Activated CD8-positive, alpha-beta memory T cell treated with anti-CD3 and anti-CD28 coated beads for 36 hours (primary cell): ENCODE data around the gene LRRC45. TPM values are rescaled to one million over a fixed set of nuclear protein-coding genes. Genes with fewer than 3 reads are reported as not detected.
"Not testable (repeated sequence)": the region's sequence is repeated elsewhere in the genome, so short reads cannot be mapped to it uniquely, and the experiment has no call there.

ENCODE experiments used
- CTCF ChIA-PET: fragments of 350-600 bp; sonication (Branson Sonifier 250); formaldehyde crosslinking; loops from one replicate; lab custom pipeline; 2021; ENCODE audit warnings: antibody characterized with exemption; lab: Charles Lee
- POLR2A ChIA-PET: fragments of 350-600 bp; sonication (Branson Sonifier 250); formaldehyde crosslinking; loops from one replicate; lab custom pipeline; 2021; ENCODE audit warnings: antibody characterized with exemption; lab: Charles Lee
- total RNA-seq, 2 experiments: library from RNA; stranded (reverse); gene quantifications; one replicate each; pipeline ENCODE4 v1.2.3, GENCODE V29; 2021

The LRRC45 gene
- total RNA-seq = 10 to 100 TPM; 30.2 to 31.3 TPM

DNA sequence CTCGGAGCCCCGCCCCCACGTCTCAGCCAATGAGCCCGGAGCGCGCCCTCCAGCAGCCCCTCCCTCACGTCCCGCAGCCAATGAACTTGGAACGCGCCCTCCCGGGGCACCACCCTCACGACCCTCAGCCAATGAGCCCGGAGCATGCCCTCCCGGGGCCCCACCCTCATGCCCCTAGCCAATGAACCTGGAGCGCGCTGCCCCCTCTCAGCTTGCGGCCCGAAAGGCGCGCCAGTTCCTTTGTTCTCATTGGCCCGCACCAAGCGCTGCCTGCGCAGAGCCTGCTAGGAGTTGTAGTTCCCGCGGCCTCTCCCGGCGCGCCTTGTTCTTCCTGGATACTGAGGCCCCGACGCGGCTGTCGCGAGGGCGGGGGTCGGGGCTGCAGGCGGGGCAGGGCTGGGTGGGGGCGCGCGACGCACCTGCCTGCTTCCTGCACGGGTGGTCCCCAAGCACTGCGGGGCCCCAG is at the start of gene LRRC45:
TSS of gene LRRC45 (plus strand) at position 325 of the 466 bp plus-strand sequence. CDS start 339 bp downstream, outside the sequence.
- CTCF ChIA-PET = interaction anchor here (1.0 to 4.2 kb wide), 6 partner anchors 9 to 63 kb away, joined by 3 to 66 read pairs (median 6); partner anchors contain the start of genes DCXR and NOTUM
- POLR2A ChIA-PET = interaction anchor here (0.6 to 2.3 kb wide), 6 partner anchors 15 to 91 kb away, joined by 3 to 8 read pairs (median 3); partner anchors contain the start of genes DCXR and PYCR1

- ChIA-PET CTCF (no interaction called here), POLR2A (no interaction called here)
Measured at GRCh38 chr17:81973432-81973831, 49.7 kb upstream of the LRRC45 start.

- ChIA-PET CTCF (interaction anchor here (1.1 to 3.3 kb wide), 2 partner anchors 17 to 45 kb away, joined by 5 to 16 read pairs; partner anchors contain the start of gene NOTUM), POLR2A (interaction anchor here (0.9 to 1.8 kb wide), 4 partner anchors 9 to 54 kb away, joined by 3 to 11 read pairs (median 4); no protein-coding TSS in a partner anchor)
Measured at GRCh38 chr17:81976332-81977210, 46.5 kb upstream of the LRRC45 start.

- ChIA-PET CTCF (interaction anchor here (1.1 to 3.3 kb wide), 2 partner anchors 17 to 44 kb away, joined by 5 to 16 read pairs; partner anchors contain the start of gene NOTUM), POLR2A (interaction anchor here (0.9 to 1.8 kb wide), 4 partner anchors 10 to 53 kb away, joined by 3 to 11 read pairs (median 4); no protein-coding TSS in a partner anchor)
Measured at GRCh38 chr17:81977211-81977808, 45.8 kb upstream of the LRRC45 start, which contains the start of gene ASPSCR1. Gene ASPSCR1 (plus strand): TSS chr17:81977629. CDS start chr17:81977647, 18 bp downstream.

DNA sequence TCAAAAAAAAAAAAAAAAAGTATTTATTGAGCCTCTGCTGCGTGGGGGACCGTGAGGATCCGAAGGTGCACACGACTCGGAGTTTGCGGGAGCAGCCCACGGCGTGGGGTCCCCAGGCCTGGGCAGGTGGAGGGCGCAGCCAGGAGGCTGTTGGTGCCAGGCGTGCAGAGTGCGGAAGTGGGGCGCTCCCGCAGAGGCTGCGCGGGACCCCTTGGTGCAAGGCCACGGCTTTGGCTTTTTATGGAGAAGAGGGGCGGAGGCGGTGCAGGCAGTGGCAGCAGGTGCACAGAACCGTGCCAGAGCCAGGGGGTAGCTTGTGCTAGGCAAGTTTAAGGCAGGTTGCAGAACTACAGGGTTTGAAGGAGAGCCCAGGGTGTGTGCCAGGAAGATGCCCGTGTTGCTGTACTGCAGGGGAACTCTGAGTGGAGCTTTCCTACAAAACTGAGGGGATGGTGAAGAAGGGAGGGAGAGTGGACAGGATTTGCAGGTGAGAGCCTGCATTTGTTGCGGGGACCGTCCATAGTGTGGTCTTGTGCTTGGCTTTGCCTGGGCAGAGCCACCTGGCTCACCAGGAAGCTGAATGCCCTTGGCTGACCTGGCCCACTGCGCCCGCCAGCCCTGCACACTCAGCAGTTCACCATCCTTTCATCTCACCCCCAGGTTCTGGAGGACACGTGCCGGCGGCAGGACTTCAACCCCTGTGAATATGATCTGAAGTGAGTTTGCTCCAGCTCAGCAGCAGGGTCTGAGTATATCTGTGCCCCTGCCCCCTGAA is 44.4 kb upstream of the LRRC45 start:
- ChIA-PET CTCF (interaction anchor here (0.6 to 2.7 kb wide), 3 partner anchors 18 to 119 kb away, joined by 3 to 9 read pairs (median 3); partner anchors contain the start of gene NOTUM), POLR2A (interaction anchor here (0.5 kb wide), 1 partner anchor 91 kb away, joined by 9 read pairs; no protein-coding TSS in a partner anchor)

DNA sequence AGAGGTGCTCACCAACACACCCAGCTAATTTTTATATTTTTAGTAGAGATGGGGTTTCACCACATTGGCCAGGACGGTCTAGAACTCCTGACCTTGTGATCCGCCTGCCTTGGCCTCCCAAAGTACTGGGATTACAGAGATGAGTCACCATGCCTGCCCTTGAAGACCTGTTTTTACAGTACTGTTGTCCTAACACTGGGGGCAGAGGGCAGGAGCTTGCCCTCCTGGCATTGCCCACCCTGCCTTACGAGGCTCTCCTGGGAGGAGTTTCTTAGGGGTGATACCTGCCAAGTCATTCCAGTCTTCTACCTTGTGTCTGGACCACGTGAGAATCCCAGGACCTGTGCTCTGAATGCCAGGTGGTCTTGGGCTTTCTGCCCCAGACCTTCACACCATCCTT is 43.0 kb upstream of the LRRC45 start:
- POLR2A ChIA-PET = no interaction called here

DNA sequence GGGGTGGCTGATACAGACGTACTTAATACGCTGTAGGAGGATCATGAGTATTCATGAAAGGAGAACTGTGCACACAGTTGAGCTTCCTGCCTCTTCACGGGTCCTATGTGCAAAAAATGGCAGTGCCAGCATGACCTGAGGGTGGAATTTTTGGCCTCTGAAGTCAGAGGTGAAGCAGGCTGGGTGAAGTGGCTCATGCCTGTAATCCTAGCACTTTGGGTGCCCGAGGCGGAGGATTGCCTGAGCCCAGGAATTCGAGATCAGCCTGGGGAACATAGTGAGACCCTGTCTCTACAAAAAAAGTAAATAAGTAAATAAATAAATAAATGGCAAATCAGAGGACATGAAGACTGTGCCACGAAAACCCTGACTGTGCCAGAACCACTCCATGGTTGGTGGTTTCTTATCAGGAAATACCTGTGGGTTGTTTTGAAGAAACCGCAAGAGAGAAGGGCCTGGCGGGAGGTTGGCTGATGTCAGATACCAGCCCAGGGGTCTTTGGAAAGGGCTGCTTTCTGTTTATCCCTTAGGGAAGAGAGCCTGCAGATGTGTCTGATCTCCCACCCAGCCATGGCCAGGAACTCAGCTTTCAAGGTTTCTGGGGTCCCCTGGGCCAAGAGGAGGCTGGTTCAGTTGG is 42.3 kb upstream of the LRRC45 start:
- POLR2A ChIA-PET = no interaction called here
- CTCF ChIA-PET = interaction anchor here (1.2 to 2.7 kb wide), 3 partner anchors 21 to 41 kb away, joined by 4 to 9 read pairs (median 4); partner anchors contain the start of gene NOTUM

More for the DNA sequence above, 43.0 kb upstream of the LRRC45 start:
- CTCF ChIA-PET = interaction anchor here (1.2 to 2.7 kb wide), 3 partner anchors 20 to 41 kb away, joined by 4 to 9 read pairs (median 4); partner anchors contain the start of gene NOTUM

DNA sequence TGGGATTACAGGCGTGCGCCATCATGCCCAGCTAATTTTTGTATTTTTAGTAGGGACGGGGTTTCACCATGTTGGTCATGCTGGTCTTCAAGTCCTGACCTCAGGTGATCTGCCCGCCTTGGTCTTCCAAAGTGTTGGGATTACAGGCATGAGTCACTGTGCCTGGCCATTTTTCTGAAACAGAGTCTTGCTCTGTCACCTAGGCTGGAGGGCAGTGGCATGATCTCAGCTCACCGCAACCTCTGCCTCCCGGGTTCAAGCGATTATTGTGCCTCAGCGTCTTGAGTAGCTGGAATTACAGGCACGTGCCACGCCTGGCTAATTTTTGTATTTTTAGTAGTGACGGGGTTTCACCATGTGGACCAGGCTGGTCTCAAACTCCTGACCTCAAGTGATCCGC is 41.6 kb upstream of the LRRC45 start:
- CTCF ChIA-PET = not testable (repeated sequence)

DNA sequence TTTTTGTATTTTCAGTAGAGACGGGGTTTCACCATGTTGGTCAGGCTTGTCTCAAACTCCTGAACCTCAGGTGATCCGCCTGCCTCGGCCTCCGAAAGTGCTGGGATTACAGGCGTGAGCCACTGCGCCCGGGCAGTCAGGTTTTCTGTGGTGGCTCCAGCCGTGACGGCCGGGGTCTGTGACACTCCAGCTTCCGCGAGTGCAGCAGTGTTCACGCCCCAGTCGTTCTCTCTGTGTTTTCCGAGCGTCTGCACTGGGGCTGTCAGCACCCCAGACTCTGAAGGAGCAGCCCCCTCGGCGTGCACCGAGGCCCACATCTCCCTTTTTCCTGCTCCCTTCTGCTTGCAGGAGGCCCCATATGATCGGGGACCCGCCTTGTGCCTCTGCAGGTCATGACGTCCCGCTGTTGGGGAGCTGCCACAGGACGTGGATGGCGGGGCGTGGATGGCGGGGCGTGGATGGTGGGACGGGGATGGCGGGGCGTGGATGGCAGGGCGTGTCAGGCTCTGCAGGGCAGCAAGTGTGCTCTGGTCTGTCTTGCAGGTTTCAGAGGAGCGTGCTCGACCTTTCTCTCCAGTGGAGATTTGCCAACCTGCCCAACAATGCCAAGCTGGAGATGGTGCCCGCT is 40.0 kb upstream of the LRRC45 start:
- ChIA-PET POLR2A (no interaction called here), CTCF (interaction anchor here (1.4 kb wide), 1 partner anchor 24 kb away, joined by 5 read pairs; no protein-coding TSS in a partner anchor)

More for the DNA sequence above, 41.6 kb upstream of the LRRC45 start:
- POLR2A ChIA-PET = not testable (repeated sequence)

DNA sequence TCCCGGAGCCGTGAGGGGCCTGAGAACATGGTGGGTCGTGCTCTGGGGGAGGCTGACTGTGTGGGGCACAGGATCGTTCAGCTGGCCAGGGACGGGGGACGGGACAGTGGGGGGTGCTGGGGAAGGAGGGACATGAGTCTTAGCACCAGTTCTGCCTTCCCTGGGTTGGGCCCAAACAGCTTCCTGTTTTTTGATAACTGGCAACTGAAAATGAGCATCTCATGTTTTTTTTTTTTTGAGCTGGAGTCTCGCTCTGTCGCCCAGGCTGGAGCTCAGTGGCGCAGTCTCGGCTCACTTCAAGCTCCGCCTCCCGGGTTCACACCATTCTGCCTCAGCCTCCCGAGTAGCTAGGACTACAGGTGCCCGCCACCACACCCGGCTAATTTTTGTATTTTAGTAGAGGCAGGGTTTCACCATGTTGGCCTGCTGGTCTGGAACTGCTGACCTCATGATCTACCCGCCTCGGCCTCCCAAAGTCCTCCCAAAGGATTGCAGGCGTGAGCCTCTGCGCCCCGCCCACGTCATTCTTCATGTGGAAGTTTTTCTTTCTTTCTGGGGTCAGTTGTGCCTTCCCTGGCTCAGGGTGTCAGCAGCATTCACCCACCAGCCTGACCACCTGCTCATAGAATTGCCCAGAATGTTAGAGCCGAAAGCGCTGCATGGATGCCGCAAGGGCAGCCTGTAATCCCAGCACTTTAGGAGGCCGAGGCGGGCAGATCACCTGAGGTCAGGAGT is 39.3 kb upstream of the LRRC45 start:
- CTCF ChIA-PET = interaction anchor here (1.4 kb wide), 1 partner anchor 24 kb away, joined by 5 read pairs; no protein-coding TSS in a partner anchor
- POLR2A ChIA-PET = interaction anchor here (0.6 kb wide), 1 partner anchor 308 kb away, joined by 3 read pairs; no protein-coding TSS in a partner anchor

DNA sequence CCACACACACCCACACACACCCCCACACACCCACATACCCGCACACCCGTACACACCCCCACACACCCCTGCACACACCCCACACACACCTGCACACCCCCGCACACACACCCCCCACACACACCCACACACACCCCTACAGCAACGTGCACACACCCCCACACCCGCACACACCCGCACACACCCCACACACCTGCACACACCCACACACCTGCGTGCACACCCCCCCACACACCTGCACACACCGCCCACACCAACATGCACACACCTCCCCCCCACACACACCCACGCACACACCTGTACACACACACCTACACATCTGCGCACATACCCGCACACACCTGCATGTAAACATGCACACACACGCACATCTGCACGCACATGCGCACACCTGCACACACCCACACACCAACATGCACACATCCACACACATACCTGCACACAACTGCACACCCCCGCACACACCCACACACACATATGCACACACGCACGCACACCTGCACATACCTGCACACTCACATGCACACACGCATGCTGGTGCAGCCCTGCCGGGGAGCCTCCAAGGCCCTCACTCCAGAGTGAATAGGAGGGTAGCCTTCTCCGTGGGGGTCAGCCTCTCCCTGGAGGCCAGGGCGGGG is 38.2 kb upstream of the LRRC45 start:
- ChIA-PET CTCF (interaction anchor here (0.6 to 1.6 kb wide), 3 partner anchors 25 to 35 kb away, joined by 4 to 7 read pairs (median 4); no protein-coding TSS in a partner anchor), POLR2A (no interaction called here)

DNA sequence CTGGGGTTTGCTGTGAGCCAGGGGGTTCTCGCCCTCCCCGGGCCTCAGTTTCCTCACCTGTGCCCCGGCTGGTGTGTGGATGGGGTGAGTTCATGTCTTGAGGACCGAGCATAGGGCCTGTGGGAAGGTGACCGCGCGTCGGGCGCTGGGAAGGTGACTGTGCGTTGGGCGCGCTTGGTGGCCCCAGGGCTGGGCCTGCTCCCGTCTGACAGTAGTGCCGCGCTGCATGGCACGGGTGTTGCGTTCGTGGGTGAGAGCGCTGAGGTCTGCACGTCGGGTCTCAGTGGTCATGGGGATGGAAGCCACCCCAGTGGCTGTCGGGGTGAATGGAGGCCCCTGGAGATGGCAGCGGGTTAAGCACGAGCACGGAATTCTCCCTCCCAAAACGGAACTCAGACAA is 36.5 kb upstream of the LRRC45 start:
- ChIA-PET POLR2A (no interaction called here), CTCF (interaction anchor here (1.6 kb wide), 1 partner anchor 34 kb away, joined by 7 read pairs; no protein-coding TSS in a partner anchor)

GRCh38 chr17:81987161-81987770 is 35.8 kb upstream of the LRRC45 start:
- ChIA-PET CTCF (no interaction called here), POLR2A (no interaction called here)

GRCh38 chr17:81990836-81991683 is 32.0 kb upstream of the LRRC45 start:
- ChIA-PET POLR2A (interaction anchor here (0.5 kb wide), 1 partner anchor 16 kb away, joined by 3 read pairs; no protein-coding TSS in a partner anchor), CTCF (interaction anchor here (1.5 kb wide), 1 partner anchor 39 kb away, joined by 4 read pairs; no protein-coding TSS in a partner anchor)
